ENCODE results near the gene GDI2.

GRCh38 chr10:5816170-5816569, 2.9 kb upstream of the GDI2 start:
- TF ChIP-seq, protein P1, sequence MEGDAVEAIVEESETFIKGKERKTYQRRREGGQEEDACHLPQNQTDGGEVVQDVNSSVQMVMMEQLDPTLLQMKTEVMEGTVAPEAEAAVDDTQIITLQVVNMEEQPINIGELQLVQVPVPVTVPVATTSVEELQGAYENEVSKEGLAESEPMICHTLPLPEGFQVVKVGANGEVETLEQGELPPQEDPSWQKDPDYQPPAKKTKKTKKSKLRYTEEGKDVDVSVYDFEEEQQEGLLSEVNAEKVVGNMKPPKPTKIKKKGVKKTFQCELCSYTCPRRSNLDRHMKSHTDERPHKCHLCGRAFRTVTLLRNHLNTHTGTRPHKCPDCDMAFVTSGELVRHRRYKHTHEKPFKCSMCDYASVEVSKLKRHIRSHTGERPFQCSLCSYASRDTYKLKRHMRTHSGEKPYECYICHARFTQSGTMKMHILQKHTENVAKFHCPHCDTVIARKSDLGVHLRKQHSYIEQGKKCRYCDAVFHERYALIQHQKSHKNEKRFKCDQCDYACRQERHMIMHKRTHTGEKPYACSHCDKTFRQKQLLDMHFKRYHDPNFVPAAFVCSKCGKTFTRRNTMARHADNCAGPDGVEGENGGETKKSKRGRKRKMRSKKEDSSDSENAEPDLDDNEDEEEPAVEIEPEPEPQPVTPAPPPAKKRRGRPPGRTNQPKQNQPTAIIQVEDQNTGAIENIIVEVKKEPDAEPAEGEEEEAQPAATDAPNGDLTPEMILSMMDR (conservative IDR thresholded peaks at IDR 0.05 in 1 of 2, IDR thresholded peaks at IDR 0.05 in 1 of 2; ENCODE audit: extremely low read depth in 1 of 2, insufficient read depth in 1 of 2, low read depth in 1 of 2, low read length in 2 of 2), result no peak
- no peak for TF ChIP-seq EZH2 (IDR thresholded peaks at IDR 0.05; ENCODE audit: borderline replicate concordance, low read length)

Measured in mammary epithelial cell (primary cell).